GM12891 (cell line): ENCODE data around the gene SHANK2.

Experiments used
- POLR2A ChIP-seq: IDR thresholded peaks from 2 replicates; pipeline ENCODE4 v1.6.1; 2011; ENCODE audit warnings: low read depth, low read length, control low read depth
- POLR2AphosphoS5 ChIP-seq: IDR thresholded peaks from 2 replicates; pipeline ENCODE4 v1.6.1; 2011; ENCODE audit warnings: low read depth, low read length, control low read depth
- TAF1 ChIP-seq: IDR thresholded peaks from 2 replicates; pipeline ENCODE4 v1.6.1; 2011; ENCODE audit warnings: low read depth, low read length, control low read depth

DNA sequence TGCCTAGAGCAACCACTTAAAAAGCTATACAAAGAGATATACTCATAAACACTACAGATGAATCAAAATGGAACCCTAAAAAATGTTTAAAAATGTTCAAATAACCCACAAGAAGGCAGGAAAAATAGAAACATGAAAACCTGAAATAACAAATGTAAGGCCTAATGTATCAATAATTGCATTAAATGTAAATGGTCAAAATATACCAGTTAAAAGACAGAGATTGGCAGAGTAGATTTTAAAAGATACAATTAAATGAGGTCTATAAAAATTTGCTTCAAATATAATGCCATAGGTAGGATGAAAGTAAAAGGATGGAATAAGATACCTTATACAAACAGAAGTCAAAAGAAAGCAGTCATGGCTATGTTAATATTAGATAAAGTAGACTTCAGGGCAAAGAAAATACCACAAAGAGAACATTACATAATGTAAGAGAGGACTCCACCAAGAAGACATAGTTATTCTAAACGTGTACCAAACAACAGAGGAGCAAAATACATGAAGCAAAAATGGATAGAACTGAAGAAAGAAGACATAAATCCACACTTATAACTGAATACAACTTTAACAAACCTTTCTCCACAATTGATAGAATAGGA, 25.2 kb downstream of the SHANK2 start:
- TF ChIP-seq POLR2A (no peak), POLR2AphosphoS5 (no peak), TAF1 (no peak)
